ENCODE results near the gene CAPN14.

The CAPN14 gene

DNA sequence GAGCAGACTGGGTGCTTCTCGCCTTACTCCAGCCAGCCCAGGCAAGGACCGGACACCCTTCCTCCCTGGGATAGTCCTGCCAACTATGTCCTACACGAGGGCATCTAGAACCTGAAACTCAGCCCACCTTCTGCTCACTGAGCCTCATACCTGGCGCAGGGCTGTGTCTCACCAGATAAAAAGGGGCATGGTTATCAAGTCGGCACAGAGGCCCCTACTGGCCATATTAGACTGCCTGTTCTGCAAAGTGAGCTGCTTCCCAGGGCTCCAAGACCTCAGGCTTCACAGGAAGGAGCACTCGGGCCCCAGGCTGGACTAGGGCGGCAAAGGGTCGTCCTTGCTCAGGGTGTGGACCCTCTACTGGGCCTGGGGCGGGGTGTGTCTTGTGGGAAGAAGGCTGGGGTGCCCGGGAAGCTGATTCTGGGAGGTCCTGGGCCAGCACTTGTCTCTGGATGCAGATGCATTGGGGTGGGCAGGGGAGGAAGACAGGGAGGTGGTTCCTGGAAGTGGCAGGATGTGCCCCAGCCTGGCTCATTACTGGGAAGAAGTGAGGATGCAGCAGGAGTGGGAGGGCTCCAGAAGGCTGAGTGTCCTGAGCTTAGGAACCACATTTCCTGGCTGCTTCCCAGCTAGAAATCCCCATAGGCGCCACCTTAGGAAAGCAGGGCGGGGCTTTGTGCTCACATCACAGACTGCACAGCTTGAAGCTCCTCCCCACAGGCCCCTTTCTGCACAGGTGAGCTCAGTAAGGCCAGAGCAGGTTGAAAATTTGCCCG, 36.2 kb upstream of the CAPN14 start:
- FAIRE-seq (peak; percentile 21), DNase-seq (ENCODE audit: insufficient read length) (no peak)
- TF ChIP-seq POLR2A (IDR thresholded peaks at IDR 0.05; ENCODE audit: low read depth, low read length), result no peak
- no peak for TF ChIP-seq POLR2AphosphoS5 (IDR thresholded peaks at IDR 0.05; ENCODE audit: low read depth, low read length)
- no peak for TF ChIP-seq TAF1 (IDR thresholded peaks at IDR 0.05; ENCODE audit: borderline replicate concordance, low read depth, low read length)

DNA sequence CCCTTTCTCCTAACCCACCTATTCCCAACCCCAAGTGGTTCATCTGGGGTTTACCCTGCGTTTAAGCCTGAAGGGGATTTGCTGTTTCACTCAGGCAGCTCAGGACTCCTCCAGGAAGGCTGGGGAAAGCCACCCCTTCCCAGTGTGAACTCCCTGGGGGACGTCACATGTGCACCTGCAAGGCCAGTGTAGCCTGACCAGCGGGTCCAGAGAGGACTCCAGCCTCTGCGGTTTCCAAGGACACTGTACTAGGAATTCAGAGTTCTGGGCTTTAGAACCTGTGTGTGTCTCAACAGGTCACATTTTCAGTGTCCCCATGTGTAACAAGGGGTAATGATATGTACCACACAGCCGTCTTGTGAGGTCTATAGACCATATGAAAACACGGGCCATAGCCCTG, 34.5 kb upstream of the CAPN14 start:
- no peak for DNase-seq (ENCODE audit: insufficient read length)
- no peak for TF ChIP-seq POLR2A (IDR thresholded peaks at IDR 0.05; ENCODE audit: low read depth, low read length)
- no peak for TF ChIP-seq TAF1 (IDR thresholded peaks at IDR 0.05; ENCODE audit: borderline replicate concordance, low read depth, low read length)
- no peak for TF ChIP-seq POLR2AphosphoS5 (IDR thresholded peaks at IDR 0.05; ENCODE audit: low read depth, low read length)
- peak; percentile 70 for FAIRE-seq

DNA sequence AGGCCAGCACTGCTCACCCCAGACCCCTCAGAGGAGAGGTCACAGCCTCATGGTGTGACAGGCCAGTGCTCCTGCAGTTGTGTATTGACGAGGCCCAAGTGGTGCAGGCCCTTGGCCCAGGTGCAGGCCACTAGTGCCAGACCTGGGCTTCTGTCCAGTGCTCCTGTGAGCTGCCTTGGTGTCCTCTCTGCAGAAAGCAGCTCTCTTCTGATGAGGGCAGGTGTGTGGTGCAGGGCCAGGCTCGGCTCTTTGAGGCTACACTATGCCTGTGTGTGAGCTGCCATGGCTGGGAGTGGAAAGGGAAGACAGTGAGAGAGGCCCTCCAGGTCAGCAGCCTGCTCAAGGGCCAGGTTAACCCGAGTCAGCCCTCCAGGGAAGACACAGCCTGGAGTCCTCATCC, 33.7 kb upstream of the CAPN14 start:
- DNase-seq (ENCODE audit: insufficient read length), result no peak
- TF ChIP-seq TAF1 (IDR thresholded peaks at IDR 0.05; ENCODE audit: borderline replicate concordance, low read depth, low read length), result no peak
- no peak for TF ChIP-seq POLR2AphosphoS5 (IDR thresholded peaks at IDR 0.05; ENCODE audit: low read depth, low read length)
- no peak for TF ChIP-seq POLR2A (IDR thresholded peaks at IDR 0.05; ENCODE audit: low read depth, low read length)
- FAIRE-seq, result no peak

DNA sequence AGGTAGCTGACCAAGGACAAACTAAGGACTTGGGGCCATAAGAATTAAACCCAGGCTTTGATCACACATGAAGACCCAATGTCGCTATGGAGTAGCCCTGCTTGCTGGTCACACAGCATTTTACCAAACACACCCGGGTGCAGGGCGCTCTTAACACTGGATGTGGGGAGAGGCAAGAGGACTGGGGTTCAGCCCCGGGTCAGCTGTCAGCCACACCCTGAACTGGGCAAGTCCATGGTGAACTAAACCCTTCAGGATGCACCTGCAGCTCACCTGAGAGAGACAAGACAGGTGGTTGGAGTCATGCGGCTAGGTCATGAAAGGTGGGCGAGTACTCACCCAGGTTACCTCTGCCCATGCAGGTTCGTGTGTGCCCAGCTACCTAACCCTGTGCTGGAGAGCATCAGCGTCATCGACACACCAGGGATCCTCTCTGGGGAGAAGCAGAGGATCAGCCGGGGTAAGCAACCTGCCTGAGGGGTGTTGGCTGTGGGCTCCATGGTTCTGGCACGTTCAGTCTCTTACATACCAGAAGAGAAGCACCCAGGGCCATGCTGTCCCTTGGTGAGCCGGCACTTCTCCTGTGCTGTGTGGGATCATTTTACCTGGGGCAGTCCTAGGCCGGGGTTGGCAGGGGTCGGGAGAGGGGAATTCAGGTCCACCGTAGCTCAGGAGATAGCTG, 31.8 kb upstream of the CAPN14 start:
- TF ChIP-seq POLR2A (IDR thresholded peaks at IDR 0.05; ENCODE audit: low read depth, low read length), result no peak
- TF ChIP-seq POLR2AphosphoS5 (IDR thresholded peaks at IDR 0.05; ENCODE audit: low read depth, low read length), result no peak
- TF ChIP-seq TAF1 (IDR thresholded peaks at IDR 0.05; ENCODE audit: borderline replicate concordance, low read depth, low read length), result no peak
- no peak for DNase-seq (ENCODE audit: insufficient read length)
- FAIRE-seq, result no peak

DNA sequence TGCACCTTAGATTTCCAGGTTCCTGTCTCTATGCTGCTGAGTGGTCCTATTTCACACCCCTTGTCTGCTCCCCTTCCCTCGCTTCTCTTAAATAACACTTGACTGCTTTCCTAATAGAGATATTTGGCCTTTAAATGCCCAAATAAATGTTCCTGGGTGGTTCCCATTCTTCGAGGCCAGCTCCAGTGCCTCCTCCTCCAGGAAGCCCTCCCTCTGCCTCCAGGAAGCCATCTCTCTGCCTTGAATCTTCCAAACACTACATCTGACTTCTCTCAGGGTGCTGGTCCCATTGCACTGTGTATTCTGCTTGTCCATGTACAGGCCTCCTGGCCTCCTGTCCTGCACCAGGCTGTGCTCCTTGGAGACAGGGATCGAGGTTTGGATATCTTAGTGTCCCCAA, 30.8 kb upstream of the CAPN14 start:
- TF ChIP-seq TAF1 (IDR thresholded peaks at IDR 0.05; ENCODE audit: borderline replicate concordance, low read depth, low read length), result no peak
- TF ChIP-seq POLR2AphosphoS5 (IDR thresholded peaks at IDR 0.05; ENCODE audit: low read depth, low read length), result no peak
- TF ChIP-seq POLR2A (IDR thresholded peaks at IDR 0.05; ENCODE audit: low read depth, low read length), result no peak
- DNase-seq (ENCODE audit: insufficient read length), result no peak
- FAIRE-seq, result no peak

DNA sequence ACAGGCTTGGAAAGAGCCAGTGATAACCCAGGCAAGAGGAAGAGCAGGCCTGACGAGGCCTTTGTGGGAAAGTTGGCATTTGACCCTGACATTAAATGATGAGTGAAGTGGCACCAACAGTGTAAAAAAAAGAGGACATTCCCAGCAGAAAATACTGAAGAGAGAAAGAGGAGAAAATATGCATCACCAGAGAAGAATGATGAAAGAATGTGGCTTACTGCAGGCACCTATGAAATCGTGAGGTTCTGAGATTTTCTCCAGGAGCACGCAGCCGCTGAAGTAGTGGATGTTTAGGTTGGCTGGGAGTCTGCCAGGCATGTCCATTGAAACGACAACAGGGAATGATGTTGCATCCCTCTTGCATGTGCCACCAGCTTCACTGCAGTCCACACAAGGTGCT, 30.4 kb upstream of the CAPN14 start:
- FAIRE-seq, result no peak
- no peak for TF ChIP-seq TAF1 (IDR thresholded peaks at IDR 0.05; ENCODE audit: borderline replicate concordance, low read depth, low read length)
- no peak for TF ChIP-seq POLR2A (IDR thresholded peaks at IDR 0.05; ENCODE audit: low read depth, low read length)
- TF ChIP-seq POLR2AphosphoS5 (IDR thresholded peaks at IDR 0.05; ENCODE audit: low read depth, low read length), result no peak
- DNase-seq (ENCODE audit: insufficient read length), result no peak

DNA sequence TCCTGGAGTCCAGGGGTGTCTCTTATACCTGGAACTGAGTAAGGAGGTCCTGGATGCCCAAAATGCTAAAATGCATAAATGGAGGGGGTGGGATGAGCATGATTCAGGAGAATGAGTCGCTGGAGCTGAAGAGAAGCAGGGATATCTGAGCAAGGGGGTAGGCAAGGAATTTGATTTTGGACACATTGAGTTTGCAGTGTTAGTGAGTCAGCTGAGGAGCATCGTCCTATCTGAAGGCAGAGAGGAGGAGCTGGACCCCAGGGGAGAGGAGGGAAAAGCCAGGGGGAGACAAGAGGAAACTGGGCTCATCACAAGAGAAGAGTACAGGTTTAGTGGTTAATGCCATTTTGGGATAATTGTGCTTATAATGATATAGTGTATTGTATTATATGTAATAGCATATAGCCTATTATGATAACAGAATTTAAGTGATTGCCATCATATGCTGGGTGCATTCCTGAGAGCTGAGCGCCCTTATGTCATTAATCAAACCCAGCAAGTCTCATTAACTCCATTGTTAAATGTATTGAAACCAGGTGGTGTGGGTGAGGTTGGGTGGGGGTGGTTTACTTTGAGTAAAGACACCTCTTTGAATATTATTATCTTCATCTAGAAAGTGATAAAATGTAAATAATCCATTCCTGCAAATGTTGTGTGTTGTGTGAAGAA, 29.0 kb upstream of the CAPN14 start:
- no peak for DNase-seq (ENCODE audit: insufficient read length)
- no peak for FAIRE-seq
- no peak for TF ChIP-seq TAF1 (IDR thresholded peaks at IDR 0.05; ENCODE audit: borderline replicate concordance, low read depth, low read length)
- no peak for TF ChIP-seq POLR2AphosphoS5 (IDR thresholded peaks at IDR 0.05; ENCODE audit: low read depth, low read length)
- TF ChIP-seq POLR2A (IDR thresholded peaks at IDR 0.05; ENCODE audit: low read depth, low read length), result no peak

DNA sequence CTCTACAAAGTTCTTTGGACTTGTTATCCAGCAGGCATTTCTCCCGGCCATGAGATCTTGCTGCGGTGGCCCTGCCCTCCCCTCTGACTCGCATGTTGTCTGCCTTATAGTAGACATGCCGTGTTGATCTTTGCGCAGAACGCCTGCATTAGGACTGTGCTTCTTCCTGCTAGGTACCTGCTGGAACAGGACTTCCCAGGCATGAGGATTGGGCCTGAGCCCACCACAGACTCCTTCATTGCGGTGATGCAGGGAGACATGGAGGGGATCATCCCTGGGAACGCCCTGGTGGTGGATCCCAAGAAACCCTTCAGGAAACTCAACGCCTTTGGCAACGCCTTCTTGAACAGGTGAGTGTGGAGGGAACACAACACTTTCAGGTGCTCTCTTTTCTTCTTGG, 26.8 kb upstream of the CAPN14 start:
- no peak for FAIRE-seq

DNA sequence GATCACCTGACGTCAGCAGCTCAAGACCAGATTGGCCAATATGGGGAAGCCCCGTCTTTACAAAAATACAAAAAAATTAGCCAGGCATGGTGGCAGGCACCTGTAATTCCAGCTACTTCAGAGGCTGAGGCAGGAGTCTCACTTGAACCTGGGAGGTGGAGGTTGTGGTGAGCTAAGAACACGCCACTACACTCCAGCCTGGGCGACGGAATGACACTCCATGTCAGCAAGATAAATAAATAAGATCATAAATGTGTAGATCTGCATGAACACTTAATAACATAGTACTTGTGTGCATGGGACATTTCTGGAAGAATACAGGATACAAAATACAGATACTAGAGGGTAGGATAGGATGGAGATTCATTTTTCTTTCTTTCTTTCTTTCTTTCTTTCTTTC, 25.7 kb upstream of the CAPN14 start:
- FAIRE-seq, result no peak
- TF ChIP-seq TAF1 (IDR thresholded peaks at IDR 0.05; ENCODE audit: borderline replicate concordance, low read depth, low read length) (no peak), POLR2A (IDR thresholded peaks at IDR 0.05; ENCODE audit: low read depth, low read length) (no peak), POLR2AphosphoS5 (IDR thresholded peaks at IDR 0.05; ENCODE audit: low read depth, low read length) (no peak)
- DNase-seq (ENCODE audit: insufficient read length), result no peak

More for the DNA sequence above, 26.8 kb upstream of the CAPN14 start:
- TF ChIP-seq TAF1 (IDR thresholded peaks at IDR 0.05; ENCODE audit: borderline replicate concordance, low read depth, low read length) (no peak), POLR2AphosphoS5 (IDR thresholded peaks at IDR 0.05; ENCODE audit: low read depth, low read length) (no peak), POLR2A (IDR thresholded peaks at IDR 0.05; ENCODE audit: low read depth, low read length) (no peak)
- DNase-seq (ENCODE audit: insufficient read length), result no peak

DNA sequence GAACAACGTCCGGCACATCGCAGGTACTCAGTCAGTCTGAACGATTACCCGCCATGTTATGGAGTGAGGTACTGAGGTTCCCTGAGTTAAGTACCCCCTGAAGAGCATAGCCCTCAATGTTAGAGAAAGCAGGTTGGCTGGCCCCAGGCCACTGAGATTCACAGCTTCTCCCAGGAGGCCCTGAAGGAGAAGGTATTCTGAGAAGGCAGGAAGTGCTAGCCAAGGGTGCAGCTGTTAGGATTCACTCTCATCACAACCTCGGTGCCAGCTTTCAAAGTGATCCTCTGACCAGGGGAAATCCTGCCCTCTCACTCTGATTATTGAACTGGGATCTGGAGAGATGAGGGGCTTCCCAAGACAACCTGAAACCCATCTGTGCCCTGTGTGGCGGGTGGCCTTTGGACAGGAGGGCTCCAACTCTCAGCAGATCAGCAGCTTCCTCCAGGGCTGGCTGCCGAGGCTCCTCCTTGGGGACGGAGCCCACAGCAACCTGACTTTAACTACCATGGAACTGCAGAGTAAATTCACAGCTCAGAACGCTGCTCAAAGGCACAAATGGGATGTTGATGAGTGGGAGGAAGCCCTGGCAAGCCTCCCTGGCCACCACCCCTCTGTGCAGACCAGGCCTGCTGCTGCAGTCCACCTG, 24.4 kb upstream of the CAPN14 start:
- FAIRE-seq (no peak), DNase-seq (ENCODE audit: insufficient read length) (no peak)
- TF ChIP-seq POLR2A (IDR thresholded peaks at IDR 0.05; ENCODE audit: low read depth, low read length) (no peak), POLR2AphosphoS5 (IDR thresholded peaks at IDR 0.05; ENCODE audit: low read depth, low read length) (no peak), TAF1 (IDR thresholded peaks at IDR 0.05; ENCODE audit: borderline replicate concordance, low read depth, low read length) (no peak)

Data from GM12892 (cell line).